ENCODE data around the gene ITGB8.

ITGB8 gene

DNA sequence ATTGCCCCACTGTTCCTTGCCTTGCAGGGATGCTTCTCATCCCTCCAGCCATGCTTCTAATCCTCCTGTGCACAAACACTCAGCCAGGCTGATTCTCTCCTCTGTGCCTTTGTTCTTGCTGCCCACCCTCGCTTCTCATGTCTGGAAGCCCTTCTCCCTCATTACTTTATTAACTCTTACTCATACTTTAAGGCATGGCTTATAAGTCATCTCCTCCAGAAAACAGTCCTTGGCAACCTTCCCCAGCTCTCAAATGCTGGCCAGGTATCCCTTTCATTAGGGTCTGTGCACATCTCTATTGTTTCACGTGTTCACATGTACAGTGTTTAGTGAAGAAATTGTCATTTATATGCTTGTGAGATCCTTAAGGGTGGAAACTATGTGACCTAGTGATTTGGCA lies 62.9 kb downstream of the ITGB8 start:
- TF ChIP-seq, protein P1, sequence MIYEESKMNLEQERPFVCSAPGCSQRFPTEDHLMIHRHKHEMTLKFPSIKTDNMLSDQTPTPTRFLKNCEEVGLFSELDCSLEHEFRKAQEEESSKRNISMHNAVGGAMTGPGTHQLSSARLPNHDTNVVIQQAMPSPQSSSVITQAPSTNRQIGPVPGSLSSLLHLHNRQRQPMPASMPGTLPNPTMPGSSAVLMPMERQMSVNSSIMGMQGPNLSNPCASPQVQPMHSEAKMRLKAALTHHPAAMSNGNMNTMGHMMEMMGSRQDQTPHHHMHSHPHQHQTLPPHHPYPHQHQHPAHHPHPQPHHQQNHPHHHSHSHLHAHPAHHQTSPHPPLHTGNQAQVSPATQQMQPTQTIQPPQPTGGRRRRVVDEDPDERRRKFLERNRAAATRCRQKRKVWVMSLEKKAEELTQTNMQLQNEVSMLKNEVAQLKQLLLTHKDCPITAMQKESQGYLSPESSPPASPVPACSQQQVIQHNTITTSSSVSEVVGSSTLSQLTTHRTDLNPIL (CRISPR knock-in tag; IDR thresholded peaks at IDR 0.05; ENCODE audit: low read depth) = no peak
- no peak for TF ChIP-seq PPARA (CRISPR knock-in tag; IDR thresholded peaks at IDR 0.05; ENCODE audit: borderline replicate concordance)
- TF ChIP-seq ZNF8 (CRISPR knock-in tag; IDR thresholded peaks at IDR 0.05) = no peak
- TF ChIP-seq, protein P2, sequence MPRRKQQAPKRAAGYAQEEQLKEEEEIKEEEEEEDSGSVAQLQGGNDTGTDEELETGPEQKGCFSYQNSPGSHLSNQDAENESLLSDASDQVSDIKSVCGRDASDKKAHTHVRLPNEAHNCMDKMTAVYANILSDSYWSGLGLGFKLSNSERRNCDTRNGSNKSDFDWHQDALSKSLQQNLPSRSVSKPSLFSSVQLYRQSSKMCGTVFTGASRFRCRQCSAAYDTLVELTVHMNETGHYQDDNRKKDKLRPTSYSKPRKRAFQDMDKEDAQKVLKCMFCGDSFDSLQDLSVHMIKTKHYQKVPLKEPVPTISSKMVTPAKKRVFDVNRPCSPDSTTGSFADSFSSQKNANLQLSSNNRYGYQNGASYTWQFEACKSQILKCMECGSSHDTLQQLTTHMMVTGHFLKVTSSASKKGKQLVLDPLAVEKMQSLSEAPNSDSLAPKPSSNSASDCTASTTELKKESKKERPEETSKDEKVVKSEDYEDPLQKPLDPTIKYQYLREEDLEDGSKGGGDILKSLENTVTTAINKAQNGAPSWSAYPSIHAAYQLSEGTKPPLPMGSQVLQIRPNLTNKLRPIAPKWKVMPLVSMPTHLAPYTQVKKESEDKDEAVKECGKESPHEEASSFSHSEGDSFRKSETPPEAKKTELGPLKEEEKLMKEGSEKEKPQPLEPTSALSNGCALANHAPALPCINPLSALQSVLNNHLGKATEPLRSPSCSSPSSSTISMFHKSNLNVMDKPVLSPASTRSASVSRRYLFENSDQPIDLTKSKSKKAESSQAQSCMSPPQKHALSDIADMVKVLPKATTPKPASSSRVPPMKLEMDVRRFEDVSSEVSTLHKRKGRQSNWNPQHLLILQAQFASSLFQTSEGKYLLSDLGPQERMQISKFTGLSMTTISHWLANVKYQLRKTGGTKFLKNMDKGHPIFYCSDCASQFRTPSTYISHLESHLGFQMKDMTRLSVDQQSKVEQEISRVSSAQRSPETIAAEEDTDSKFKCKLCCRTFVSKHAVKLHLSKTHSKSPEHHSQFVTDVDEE (CRISPR knock-in tag; IDR thresholded peaks at IDR 0.05) = no peak
- no peak for TF ChIP-seq OSR1 (CRISPR knock-in tag; IDR thresholded peaks at IDR 0.05)
- no peak for TF ChIP-seq ZFP3 (CRISPR knock-in tag; IDR thresholded peaks at IDR 0.05)
- TF ChIP-seq TCF4 (CRISPR knock-in tag; IDR thresholded peaks at IDR 0.05; ENCODE audit: borderline replicate concordance) = no peak
- no peak for TF ChIP-seq ZNF565 (CRISPR knock-in tag; conservative IDR thresholded peaks at IDR 0.05; ENCODE audit: low read depth)
- TF ChIP-seq, protein P3, sequence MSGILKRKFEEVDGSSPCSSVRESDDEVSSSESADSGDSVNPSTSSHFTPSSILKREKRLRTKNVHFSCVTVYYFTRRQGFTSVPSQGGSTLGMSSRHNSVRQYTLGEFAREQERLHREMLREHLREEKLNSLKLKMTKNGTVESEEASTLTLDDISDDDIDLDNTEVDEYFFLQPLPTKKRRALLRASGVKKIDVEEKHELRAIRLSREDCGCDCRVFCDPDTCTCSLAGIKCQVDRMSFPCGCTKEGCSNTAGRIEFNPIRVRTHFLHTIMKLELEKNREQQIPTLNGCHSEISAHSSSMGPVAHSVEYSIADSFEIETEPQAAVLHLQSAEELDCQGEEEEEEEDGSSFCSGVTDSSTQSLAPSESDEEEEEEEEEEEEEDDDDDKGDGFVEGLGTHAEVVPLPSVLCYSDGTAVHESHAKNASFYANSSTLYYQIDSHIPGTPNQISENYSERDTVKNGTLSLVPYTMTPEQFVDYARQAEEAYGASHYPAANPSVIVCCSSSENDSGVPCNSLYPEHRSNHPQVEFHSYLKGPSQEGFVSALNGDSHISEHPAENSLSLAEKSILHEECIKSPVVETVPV (CRISPR knock-in tag; IDR thresholded peaks at IDR 0.05) = no peak
- no peak for TF ChIP-seq ARNTL (CRISPR knock-in tag; IDR thresholded peaks at IDR 0.05; ENCODE audit: borderline replicate concordance, low read depth)
- TF ChIP-seq ISL1 (CRISPR knock-in tag; IDR thresholded peaks at IDR 0.05) = no peak
- no peak for TF ChIP-seq SNAI2 (CRISPR knock-in tag; IDR thresholded peaks at IDR 0.05)
- TF ChIP-seq, protein P4, sequence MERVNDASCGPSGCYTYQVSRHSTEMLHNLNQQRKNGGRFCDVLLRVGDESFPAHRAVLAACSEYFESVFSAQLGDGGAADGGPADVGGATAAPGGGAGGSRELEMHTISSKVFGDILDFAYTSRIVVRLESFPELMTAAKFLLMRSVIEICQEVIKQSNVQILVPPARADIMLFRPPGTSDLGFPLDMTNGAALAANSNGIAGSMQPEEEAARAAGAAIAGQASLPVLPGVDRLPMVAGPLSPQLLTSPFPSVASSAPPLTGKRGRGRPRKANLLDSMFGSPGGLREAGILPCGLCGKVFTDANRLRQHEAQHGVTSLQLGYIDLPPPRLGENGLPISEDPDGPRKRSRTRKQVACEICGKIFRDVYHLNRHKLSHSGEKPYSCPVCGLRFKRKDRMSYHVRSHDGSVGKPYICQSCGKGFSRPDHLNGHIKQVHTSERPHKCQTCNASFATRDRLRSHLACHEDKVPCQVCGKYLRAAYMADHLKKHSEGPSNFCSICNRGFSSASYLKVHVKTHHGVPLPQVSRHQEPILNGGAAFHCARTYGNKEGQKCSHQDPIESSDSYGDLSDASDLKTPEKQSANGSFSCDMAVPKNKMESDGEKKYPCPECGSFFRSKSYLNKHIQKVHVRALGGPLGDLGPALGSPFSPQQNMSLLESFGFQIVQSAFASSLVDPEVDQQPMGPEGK (CRISPR knock-in tag; IDR thresholded peaks at IDR 0.05; ENCODE audit: borderline replicate concordance) = no peak
- TF ChIP-seq BACH2 (CRISPR knock-in tag; IDR thresholded peaks at IDR 0.05; ENCODE audit: borderline replicate concordance) = no peak
- TF ChIP-seq ZC3H10 (CRISPR knock-in tag; IDR thresholded peaks at IDR 0.05) = no peak
- no peak for TF ChIP-seq ESRRG (CRISPR knock-in tag; IDR thresholded peaks at IDR 0.05)
- TF ChIP-seq, protein P5, sequence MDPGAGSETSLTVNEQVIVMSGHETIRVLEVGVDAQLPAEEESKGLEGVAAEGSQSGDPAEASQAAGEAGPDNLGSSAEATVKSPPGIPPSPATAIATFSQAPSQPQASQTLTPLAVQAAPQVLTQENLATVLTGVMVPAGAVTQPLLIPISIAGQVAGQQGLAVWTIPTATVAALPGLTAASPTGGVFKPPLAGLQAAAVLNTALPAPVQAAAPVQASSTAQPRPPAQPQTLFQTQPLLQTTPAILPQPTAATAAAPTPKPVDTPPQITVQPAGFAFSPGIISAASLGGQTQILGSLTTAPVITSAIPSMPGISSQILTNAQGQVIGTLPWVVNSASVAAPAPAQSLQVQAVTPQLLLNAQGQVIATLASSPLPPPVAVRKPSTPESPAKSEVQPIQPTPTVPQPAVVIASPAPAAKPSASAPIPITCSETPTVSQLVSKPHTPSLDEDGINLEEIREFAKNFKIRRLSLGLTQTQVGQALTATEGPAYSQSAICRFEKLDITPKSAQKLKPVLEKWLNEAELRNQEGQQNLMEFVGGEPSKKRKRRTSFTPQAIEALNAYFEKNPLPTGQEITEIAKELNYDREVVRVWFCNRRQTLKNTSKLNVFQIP (CRISPR knock-in tag; IDR thresholded peaks at IDR 0.05; ENCODE audit: borderline replicate concordance, low read depth) = no peak
- TF ChIP-seq TOX (CRISPR knock-in tag; IDR thresholded peaks at IDR 0.05; ENCODE audit: borderline replicate concordance) = no peak
- no peak for TF ChIP-seq ZFP30 (CRISPR knock-in tag; IDR thresholded peaks at IDR 0.05)
- no peak for TF ChIP-seq RARB (CRISPR knock-in tag; IDR thresholded peaks at IDR 0.05)
- no peak for ATAC-seq

DNA sequence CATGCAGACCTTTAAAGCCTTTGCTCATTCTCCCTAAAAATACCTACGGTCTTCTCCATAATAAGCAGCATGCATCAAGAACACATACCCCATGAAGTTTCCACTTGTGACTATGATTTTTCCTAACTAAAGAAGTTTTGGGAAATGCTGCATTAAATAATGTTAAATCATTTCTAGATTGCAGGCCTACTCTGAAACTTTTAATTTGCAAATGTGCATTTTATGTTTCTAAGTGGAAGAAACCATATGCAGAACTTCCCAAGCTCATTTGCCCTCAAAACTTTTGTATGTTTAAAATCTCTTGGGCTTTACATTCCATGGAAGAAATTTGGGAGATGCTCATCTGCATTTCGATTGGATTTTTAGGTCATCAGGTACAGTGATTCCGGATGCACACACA lies 63.6 kb downstream of the ITGB8 start:
- no peak for ATAC-seq
- TF ChIP-seq, protein P4 (CRISPR knock-in tag; IDR thresholded peaks at IDR 0.05; ENCODE audit: borderline replicate concordance) = no peak
- TF ChIP-seq ISL1 (CRISPR knock-in tag; IDR thresholded peaks at IDR 0.05) (no peak), BACH2 (CRISPR knock-in tag; IDR thresholded peaks at IDR 0.05; ENCODE audit: borderline replicate concordance) (no peak), TCF4 (CRISPR knock-in tag; IDR thresholded peaks at IDR 0.05; ENCODE audit: borderline replicate concordance) (no peak), SNAI2 (CRISPR knock-in tag; IDR thresholded peaks at IDR 0.05) (no peak), CSDC2 (CRISPR knock-in tag; IDR thresholded peaks at IDR 0.05) (no peak), ARNTL (CRISPR knock-in tag; IDR thresholded peaks at IDR 0.05; ENCODE audit: borderline replicate concordance, low read depth) (no peak), TOX (CRISPR knock-in tag; IDR thresholded peaks at IDR 0.05; ENCODE audit: borderline replicate concordance) (no peak)
- TF ChIP-seq, protein P1 (CRISPR knock-in tag; IDR thresholded peaks at IDR 0.05; ENCODE audit: low read depth) = no peak
- TF ChIP-seq, protein P2 (CRISPR knock-in tag; IDR thresholded peaks at IDR 0.05) = no peak
- TF ChIP-seq, protein P5 (CRISPR knock-in tag; IDR thresholded peaks at IDR 0.05; ENCODE audit: borderline replicate concordance, low read depth) = no peak
